ENCODE data around the gene SOX15.
A peak's percentile ranks its signal among the peaks of the same experiment; 100 is the strongest.

The SOX15 gene

DNA sequence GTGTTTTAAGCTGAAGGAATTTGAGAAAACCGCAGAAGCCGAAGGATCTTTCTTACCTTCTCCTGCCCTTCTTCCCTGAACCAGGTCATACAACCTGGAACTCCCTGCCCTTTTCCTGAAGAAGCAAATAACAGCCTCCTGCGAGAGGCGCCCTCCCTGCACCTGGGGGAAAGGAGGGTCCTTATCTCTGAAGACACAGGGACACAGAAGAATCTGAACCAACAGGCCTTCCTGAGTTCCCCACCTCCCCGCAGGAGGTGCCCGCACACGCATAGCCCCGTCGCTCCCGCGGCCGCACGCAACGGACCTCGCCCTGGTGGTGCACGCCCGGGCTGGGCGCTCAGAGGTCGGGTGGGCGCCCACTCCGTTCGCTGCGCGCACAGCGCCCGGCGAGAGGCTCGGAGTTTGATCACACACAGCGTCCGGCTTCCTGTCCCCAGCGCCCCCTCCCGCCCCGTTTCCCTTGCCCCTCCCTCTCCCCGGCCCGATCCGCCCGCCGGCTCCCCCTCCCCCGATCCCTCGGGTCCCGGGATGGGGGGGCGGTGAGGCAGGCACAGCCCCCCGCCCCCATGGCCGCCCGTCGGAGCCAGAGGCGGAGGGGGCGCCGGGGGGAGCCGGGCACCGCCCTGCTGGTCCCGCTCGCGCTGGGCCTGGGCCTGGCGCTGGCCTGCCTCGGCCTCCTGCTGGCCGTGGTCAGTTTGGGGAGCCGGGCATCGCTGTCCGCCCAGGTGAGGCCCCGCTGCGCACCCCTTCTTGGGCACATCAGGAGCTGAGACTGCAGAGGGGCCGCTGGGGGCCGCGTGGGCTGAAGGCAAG is 41.1 kb downstream of the SOX15 start, which contains the start of gene TNFSF12:
Gene TNFSF12, plus strand, starts transcription at position 474 of the 816 bp plus-strand sequence. Its CDS starts 96 bp downstream, at position 570.
- Histone ChIP-seq H3K36me3 (ENCODE audit: insufficient read depth, low read length) (no peaks in the 10 kb centered on the region), H3K9ac (ENCODE audit: low read depth, low read length) (peak within 1 kb of the TSS; percentile 84), H3K4me1 (ENCODE audit: insufficient read depth, low read length) (no peaks in the 10 kb centered on the region), H3K9me3 (ENCODE audit: control insufficient read depth, insufficient read depth, low read length) (no peaks in the 10 kb centered on the region)

DNA sequence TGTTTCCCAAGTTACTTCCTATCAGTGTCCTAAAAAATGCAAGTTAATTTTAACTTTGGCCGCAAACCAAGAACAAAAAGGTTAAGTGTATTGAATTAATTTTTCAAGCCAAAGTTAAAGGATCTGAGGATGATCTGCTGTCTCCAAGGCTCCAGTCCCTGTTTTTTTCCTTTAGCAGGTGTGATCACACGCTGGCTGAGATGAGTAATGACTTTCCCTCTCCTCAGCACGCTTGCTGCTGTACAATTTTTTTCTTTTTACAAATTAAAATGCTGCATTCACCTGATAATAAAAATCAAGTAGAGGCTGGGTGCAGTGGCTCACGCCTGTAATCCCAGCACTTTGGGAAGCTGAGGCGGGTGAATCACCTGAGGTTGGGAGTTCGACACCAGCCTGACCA is 45.0 kb downstream of the SOX15 start:
- H3K9me3 ChIP-seq (ENCODE audit: control insufficient read depth, insufficient read depth, low read length): no peaks in the 10 kb centered on the region
- no peak overlapping the region for H3K9ac ChIP-seq (ENCODE audit: low read depth, low read length)
- no peaks in the 10 kb centered on the region for H3K36me3 ChIP-seq (ENCODE audit: insufficient read depth, low read length)
- H3K4me1 ChIP-seq (ENCODE audit: insufficient read depth, low read length): no peaks in the 10 kb centered on the region

DNA sequence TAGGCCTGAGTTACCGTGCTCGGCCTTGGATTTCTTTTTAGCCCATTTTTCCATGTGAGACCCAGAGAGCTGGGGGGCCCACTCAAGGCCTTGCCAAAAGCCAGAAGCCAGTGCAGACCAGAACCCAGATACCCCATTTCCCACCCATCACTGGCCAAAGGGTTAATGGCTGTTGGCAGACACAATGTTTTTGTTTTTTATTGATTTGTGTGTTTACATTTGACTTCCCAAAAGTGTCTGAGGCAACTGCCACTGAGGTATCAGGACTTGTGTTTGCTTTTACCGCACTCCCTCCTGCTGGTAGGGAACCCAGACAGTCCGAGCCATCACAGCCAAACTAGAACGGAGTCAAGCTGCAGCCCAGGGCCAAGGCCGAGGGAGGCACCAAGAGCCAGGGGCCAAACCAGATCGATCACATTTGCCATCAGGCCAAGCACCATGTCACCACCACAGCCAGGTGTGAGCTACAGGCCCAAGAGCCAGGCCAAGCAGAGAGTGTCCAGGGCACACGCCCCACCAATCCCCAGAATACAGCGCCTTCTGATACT is 48.7 kb downstream of the SOX15 start:
- H3K9ac ChIP-seq (ENCODE audit: low read depth, low read length): no peak overlapping the region
- no peaks in the 10 kb centered on the region for H3K4me1 ChIP-seq (ENCODE audit: insufficient read depth, low read length)
- H3K36me3 ChIP-seq (ENCODE audit: insufficient read depth, low read length): no peaks in the 10 kb centered on the region
- no peaks in the 10 kb centered on the region for H3K9me3 ChIP-seq (ENCODE audit: control insufficient read depth, insufficient read depth, low read length)

DNA sequence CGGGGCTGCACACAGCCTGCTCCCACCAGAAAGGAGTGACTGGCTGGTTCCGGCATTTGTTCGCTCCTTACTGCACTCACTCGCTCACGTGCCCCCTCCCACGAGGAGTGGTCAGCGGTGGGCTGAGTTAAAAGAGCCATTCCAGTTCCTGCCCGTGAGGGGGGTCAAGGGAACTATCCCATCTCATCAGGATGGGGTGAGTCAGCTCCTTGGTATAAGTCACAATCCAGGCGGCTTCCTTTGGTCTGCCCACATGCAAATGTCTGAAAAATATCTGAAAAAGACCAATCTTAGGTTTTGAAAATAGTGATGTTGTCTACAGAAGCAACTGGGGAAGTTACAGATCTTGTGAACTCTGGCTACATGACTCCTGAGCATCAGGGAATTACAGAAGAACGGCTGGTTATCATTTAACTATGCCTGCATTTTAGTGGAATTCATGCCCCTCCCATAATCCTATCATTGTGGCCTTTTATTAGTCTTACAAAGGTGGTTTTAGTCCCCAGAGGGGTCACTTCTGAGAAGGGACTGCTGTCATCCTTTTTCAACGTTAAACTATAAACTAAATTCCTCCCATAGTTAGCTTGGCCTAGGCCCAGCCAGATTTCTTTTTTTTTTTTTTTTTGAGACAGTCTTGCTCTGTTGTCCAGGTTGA is 50.9 kb downstream of the SOX15 start:
- no peaks in the 10 kb centered on the region for H3K9me3 ChIP-seq (ENCODE audit: control insufficient read depth, insufficient read depth, low read length)
- H3K36me3 ChIP-seq (ENCODE audit: insufficient read depth, low read length): no peaks in the 10 kb centered on the region
- H3K4me1 ChIP-seq (ENCODE audit: insufficient read depth, low read length): no peaks in the 10 kb centered on the region
- H3K9ac ChIP-seq (ENCODE audit: low read depth, low read length): no peak overlapping the region

All from ES-I3 (cell line).